Breast epithelium (tissue), 4 donors: ENCODE results near the gene CEP290. TPM values are rescaled to one million over a fixed set of nuclear protein-coding genes. Genes with fewer than 3 reads are reported as not detected.

Experiments used
- DNase-seq, 2 donors: peaks; one replicate each; pipeline ENCODE4 v3.0.0-alpha.2; 2019; ENCODE audit warnings: low spot score in 2 of 2
- H3K27ac ChIP-seq, 2 donors: fragments of 200-600 bp; sonication (generic) in 1 of 2; one replicate each; pipeline ENCODE4 v1.5.1; 2016 to 2019; ENCODE audit warnings: mild to moderate bottlenecking in 1 of 2
- H3K27me3 ChIP-seq, 2 donors: fragments of 200-600 bp; sonication (generic) in 1 of 2; one replicate each; pipeline versions ENCODE4 v1.5.1 to v1.6.0; 2017 to 2019; ENCODE audit warnings: control low read depth in 1 of 2, mild to moderate bottlenecking in 1 of 2
- H3K36me3 ChIP-seq: fragments of 200-600 bp; one replicate; pipeline ENCODE4 v1.5.1; 2019
- H3K4me1 ChIP-seq, 2 donors: fragments of 200-600 bp; sonication (generic); one replicate each; pipeline ENCODE4 v1.5.1; 2016 to 2019; ENCODE audit warnings: control low read depth in 1 of 2
- H3K4me3 ChIP-seq, 3 donors: fragments of 200-600 bp; sonication (generic); 1 replicate in 2 of 3; 2 replicates in 1 of 3; pipeline ENCODE4 v1.5.1; 2016 to 2019; ENCODE audit warnings: mild to moderate bottlenecking in 3 of 3, moderate library complexity in 2 of 3
- H3K9me3 ChIP-seq, 2 donors: fragments of 200-600 bp; sonication (generic) in 1 of 2; one replicate each; pipeline ENCODE4 v1.5.1; 2016 to 2019; ENCODE audit warnings: control low read depth in 1 of 2
- CTCF ChIP-seq, 3 donors: fragments of 450-650 bp; IDR thresholded peaks; one replicate each; pipeline ENCODE4 v1.5.1; 2016 to 2017; ENCODE audit warnings: antibody characterized with exemption in 3 of 3, mild to moderate bottlenecking in 3 of 3, moderate library complexity in 3 of 3
- POLR2A ChIP-seq: fragments of 450-650 bp; IDR thresholded peaks from one replicate; pipeline ENCODE4 v1.6.1; 2016; ENCODE audit warnings: antibody characterized with exemption, mild to moderate bottlenecking, moderate library complexity
- POLR2AphosphoS5 ChIP-seq, 3 donors: sonication (generic); formaldehyde crosslinking; IDR thresholded peaks; one replicate each; pipeline ENCODE4 v1.6.1; 2017; ENCODE audit warnings: antibody characterized with exemption in 3 of 3
- intact Hi-C: fragments of 100-400 bp; cut with DNase I; formaldehyde crosslinking; loops from one replicate; pipeline ENCODE4 v1.15.1; 2023; ENCODE audit warnings: low total_unique reads
- total RNA-seq, 3 donors: library from RNA; depleted of rRNA; stranded (reverse); fragments of >200 nt; gene quantifications; one replicate each; pipeline ENCODE4 v1.1.0, GENCODE V29; 2016

The CEP290 gene, protein sequence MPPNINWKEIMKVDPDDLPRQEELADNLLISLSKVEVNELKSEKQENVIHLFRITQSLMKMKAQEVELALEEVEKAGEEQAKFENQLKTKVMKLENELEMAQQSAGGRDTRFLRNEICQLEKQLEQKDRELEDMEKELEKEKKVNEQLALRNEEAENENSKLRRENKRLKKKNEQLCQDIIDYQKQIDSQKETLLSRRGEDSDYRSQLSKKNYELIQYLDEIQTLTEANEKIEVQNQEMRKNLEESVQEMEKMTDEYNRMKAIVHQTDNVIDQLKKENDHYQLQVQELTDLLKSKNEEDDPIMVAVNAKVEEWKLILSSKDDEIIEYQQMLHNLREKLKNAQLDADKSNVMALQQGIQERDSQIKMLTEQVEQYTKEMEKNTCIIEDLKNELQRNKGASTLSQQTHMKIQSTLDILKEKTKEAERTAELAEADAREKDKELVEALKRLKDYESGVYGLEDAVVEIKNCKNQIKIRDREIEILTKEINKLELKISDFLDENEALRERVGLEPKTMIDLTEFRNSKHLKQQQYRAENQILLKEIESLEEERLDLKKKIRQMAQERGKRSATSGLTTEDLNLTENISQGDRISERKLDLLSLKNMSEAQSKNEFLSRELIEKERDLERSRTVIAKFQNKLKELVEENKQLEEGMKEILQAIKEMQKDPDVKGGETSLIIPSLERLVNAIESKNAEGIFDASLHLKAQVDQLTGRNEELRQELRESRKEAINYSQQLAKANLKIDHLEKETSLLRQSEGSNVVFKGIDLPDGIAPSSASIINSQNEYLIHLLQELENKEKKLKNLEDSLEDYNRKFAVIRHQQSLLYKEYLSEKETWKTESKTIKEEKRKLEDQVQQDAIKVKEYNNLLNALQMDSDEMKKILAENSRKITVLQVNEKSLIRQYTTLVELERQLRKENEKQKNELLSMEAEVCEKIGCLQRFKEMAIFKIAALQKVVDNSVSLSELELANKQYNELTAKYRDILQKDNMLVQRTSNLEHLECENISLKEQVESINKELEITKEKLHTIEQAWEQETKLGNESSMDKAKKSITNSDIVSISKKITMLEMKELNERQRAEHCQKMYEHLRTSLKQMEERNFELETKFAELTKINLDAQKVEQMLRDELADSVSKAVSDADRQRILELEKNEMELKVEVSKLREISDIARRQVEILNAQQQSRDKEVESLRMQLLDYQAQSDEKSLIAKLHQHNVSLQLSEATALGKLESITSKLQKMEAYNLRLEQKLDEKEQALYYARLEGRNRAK (N-terminal part only)
- 10 to 100 TPM; 16.6 to 27.1 (median 24.6) TPM for total RNA-seq

DNA sequence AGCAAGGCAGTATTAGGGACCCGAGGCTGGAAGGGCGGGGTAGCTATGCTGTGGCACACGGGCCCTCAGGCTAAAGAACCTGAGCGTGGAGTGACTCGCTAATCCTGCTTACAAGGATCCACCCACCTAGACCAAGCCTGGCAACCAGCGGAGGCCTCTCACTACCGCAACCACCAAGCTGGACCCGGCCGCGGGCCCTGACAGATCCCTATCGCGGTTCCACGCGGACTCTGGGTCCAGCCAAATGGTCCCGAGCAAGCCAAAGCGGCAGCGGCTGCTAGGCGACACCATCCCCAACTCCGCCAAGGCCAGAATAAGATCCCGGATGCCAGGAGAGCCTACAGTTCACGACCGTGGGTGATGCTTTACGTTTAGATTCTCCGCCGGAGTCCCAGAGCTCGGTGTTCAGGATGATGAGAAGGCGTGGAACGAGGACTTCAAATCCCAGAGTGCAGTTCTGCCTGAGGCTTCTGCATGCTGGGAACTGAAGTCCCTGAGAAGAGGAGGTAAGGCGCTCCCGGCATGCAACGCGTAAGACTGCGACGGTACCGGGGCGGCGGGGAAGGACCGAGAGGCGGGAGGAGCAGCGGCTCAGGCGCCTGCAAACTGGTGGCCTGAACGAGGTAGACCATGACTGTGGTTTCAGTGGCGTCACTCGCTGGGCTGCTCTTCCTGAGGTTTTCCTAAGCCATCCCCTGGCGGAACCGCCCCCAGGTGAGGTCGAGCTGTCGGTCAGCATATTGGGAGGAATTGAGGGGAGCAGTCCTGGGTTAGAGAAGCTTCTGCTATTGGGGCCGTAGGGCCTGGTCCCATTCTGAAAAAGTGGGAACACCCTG, at the start of gene CEP290, which contains the start of gene TMTC3:
Gene CEP290 (minus strand): TSS at position 315 of the 836 bp plus-strand sequence. CDS start 781 bp downstream, outside the sequence.
Gene TMTC3 (plus strand): TSS at position 534 of the 836 bp plus-strand sequence. CDS start 6,009 bp downstream, outside the sequence.
- Histone ChIP-seq H3K4me3 (peak within 1 kb of the TSS; percentile 59 to 86 (median 66)), H3K36me3 (peaks cover 6% of the 10 kb centered on the region), H3K27ac (peak within 1 kb of the TSS; percentile 86 to 89), H3K9me3 (no peaks in the 10 kb centered on the region), H3K27me3 (no peaks in the 10 kb centered on the region), H3K4me1 (peaks cover 0 to 8% of the 10 kb centered on the region in 2 donors)
- peak; percentile 92 to 98 for DNase-seq
- TF ChIP-seq POLR2A (peak; percentile 51), POLR2AphosphoS5 (IDR thresholded peaks at IDR 0.05) (peak; percentile 65 to 86 (median 65)), CTCF (IDR thresholded peaks at IDR 0.05) (no peak)
- intact Hi-C loops = no loop called here

- TF ChIP-seq POLR2A = no peak
- no peak for TF ChIP-seq CTCF (IDR thresholded peaks at IDR 0.05)
- no peak for TF ChIP-seq POLR2AphosphoS5 (IDR thresholded peaks at IDR 0.05)
- Histone ChIP-seq H3K4me1 (no peaks in the 10 kb centered on the region), H3K36me3 (no peaks in the 10 kb centered on the region), H3K27ac (no peak overlapping the region), H3K27me3 (no peaks in the 10 kb centered on the region), H3K4me3 (no peak overlapping the region), H3K9me3 (peaks cover 0 to 9% of the 10 kb centered on the region in 2 donors)
- intact Hi-C loops = no loop called here
- no peak for DNase-seq
Observed at GRCh38 chr12:88188180-88188579, 46.3 kb upstream of the CEP290 start.

- no peaks in the 10 kb centered on the region for H3K4me1 ChIP-seq
- TF ChIP-seq POLR2A = no peak
- TF ChIP-seq POLR2AphosphoS5 (IDR thresholded peaks at IDR 0.05) = no peak
- TF ChIP-seq CTCF (IDR thresholded peaks at IDR 0.05) = no peak
- no peak overlapping the region for H3K4me3 ChIP-seq
- DNase-seq = no peak
- H3K36me3 ChIP-seq = no peaks in the 10 kb centered on the region
- no peaks in the 10 kb centered on the region for H3K27me3 ChIP-seq
- H3K9me3 ChIP-seq = peaks cover 0 to 9% of the 10 kb centered on the region in 2 donors
- H3K27ac ChIP-seq = no peak overlapping the region
- intact Hi-C loops = no loop called here
Observed at GRCh38 chr12:88187571-88187970, 45.7 kb upstream of the CEP290 start.

DNA sequence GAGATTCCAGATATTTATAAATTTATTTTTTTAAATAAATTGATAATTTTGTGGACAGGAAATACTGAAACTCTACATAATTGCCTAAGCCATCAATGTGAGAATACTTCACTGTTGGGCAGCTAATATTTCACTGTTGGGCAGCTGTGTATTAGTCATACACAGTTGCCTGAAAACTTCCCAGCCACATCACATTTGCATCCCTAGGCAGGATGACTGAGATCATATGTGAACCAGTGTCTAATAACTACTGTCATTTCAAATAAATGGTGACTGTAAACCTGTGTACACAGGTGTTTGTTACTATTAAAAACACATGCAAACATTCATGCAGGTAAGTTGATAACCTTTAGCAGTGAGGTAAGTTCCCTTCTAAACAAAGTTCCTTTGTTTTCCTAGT, 44.1 kb upstream of the CEP290 start:
- intact Hi-C loops = no loop called here
- Histone ChIP-seq H3K9me3 (peaks cover 0 to 16% of the 10 kb centered on the region in 2 donors), H3K27ac (no peak overlapping the region), H3K4me3 (no peak overlapping the region), H3K36me3 (no peaks in the 10 kb centered on the region), H3K4me1 (no peaks in the 10 kb centered on the region), H3K27me3 (no peaks in the 10 kb centered on the region)
- no peak for TF ChIP-seq CTCF (IDR thresholded peaks at IDR 0.05)
- no peak for TF ChIP-seq POLR2AphosphoS5 (IDR thresholded peaks at IDR 0.05)
- TF ChIP-seq POLR2A = no peak
- no peak for DNase-seq
